ENCODE results near the gene PSMD11. TPM values are rescaled to one million over a fixed set of nuclear protein-coding genes. Genes with fewer than 3 reads are reported as not detected.
"Not testable (repeated sequence)": the region's sequence is repeated elsewhere in the genome, so short reads cannot be mapped to it uniquely, and the experiment has no call there.

The PSMD11 gene
- total RNA-seq, 1 donor from 2014 or later: 107 TPM

DNA sequence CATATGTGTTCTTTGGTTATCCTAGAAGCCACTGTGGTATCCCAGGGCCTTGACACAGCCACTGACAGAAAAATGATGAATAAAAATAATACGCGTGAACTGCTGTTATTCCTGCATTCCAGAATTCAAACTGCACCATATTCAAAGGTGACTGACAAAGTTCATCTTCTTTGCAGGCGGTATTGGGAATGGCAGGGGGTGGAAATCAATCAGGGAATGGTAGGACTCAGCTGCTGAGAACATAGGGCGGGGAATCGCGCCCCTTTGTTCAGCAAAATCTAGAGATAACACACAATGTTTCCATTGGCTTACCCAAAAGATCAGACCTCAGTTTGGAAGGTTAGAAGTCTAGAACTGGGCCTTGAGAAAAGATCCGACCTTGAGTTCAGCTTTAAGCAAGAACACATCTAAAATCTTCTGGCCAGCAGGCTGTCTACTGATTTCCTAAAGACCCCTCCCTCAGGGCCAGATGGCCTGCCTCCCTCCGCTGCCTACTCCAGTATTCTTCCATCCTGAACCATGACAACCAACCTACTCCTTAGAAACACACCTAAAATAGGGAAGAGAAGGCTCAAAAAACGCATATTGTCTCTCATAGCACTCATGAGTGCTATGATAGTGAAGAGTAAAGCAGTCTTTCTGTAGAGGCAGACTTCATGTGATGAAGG lies 76.6 kb downstream of the PSMD11 start:
- DNase-seq (ENCODE audit: low read depth): no peak
- TF ChIP-seq, protein P1, sequence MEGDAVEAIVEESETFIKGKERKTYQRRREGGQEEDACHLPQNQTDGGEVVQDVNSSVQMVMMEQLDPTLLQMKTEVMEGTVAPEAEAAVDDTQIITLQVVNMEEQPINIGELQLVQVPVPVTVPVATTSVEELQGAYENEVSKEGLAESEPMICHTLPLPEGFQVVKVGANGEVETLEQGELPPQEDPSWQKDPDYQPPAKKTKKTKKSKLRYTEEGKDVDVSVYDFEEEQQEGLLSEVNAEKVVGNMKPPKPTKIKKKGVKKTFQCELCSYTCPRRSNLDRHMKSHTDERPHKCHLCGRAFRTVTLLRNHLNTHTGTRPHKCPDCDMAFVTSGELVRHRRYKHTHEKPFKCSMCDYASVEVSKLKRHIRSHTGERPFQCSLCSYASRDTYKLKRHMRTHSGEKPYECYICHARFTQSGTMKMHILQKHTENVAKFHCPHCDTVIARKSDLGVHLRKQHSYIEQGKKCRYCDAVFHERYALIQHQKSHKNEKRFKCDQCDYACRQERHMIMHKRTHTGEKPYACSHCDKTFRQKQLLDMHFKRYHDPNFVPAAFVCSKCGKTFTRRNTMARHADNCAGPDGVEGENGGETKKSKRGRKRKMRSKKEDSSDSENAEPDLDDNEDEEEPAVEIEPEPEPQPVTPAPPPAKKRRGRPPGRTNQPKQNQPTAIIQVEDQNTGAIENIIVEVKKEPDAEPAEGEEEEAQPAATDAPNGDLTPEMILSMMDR (IDR thresholded peaks at IDR 0.05; ENCODE audit: insufficient read depth, low read length, poor library complexity, severe bottlenecking): no peak
- H3K4me3 ChIP-seq (ENCODE audit: low read depth, low read length): no peak overlapping the region
- H3K36me3 ChIP-seq (ENCODE audit: control insufficient read depth, insufficient read depth, low read length): no peaks in the 10 kb centered on the region
- no peaks in the 10 kb centered on the region for H3K27me3 ChIP-seq (ENCODE audit: control insufficient read depth, insufficient read depth, low read length)

- Histone ChIP-seq H3K36me3 (ENCODE audit: control insufficient read depth, insufficient read depth, low read length) (no peaks in the 10 kb centered on the region), H3K27me3 (ENCODE audit: control insufficient read depth, insufficient read depth, low read length) (no peaks in the 10 kb centered on the region), H3K4me3 (ENCODE audit: low read depth, low read length) (no peak overlapping the region)
- no peak for DNase-seq (ENCODE audit: low read depth)
- TF ChIP-seq, protein P1 (IDR thresholded peaks at IDR 0.05; ENCODE audit: insufficient read depth, low read length, poor library complexity, severe bottlenecking): no peak
Observed at GRCh38 chr17:32523017-32523680, 78.8 kb downstream of the PSMD11 start.

GRCh38 chr17:32523827-32524552 lies 79.7 kb downstream of the PSMD11 start:
- TF ChIP-seq, protein P1 (IDR thresholded peaks at IDR 0.05; ENCODE audit: insufficient read depth, low read length, poor library complexity, severe bottlenecking): no peak
- no peaks in the 10 kb centered on the region for H3K36me3 ChIP-seq (ENCODE audit: control insufficient read depth, insufficient read depth, low read length)
- H3K4me3 ChIP-seq (ENCODE audit: low read depth, low read length): no peak overlapping the region
- no peaks in the 10 kb centered on the region for H3K27me3 ChIP-seq (ENCODE audit: control insufficient read depth, insufficient read depth, low read length)
- no peak for DNase-seq (ENCODE audit: low read depth)

GRCh38 chr17:32524553-32524880 lies 80.2 kb downstream of the PSMD11 start:
- not testable (repeated sequence) for DNase-seq (ENCODE audit: low read depth); H3K36me3 ChIP-seq (ENCODE audit: control insufficient read depth, insufficient read depth, low read length); H3K4me3 ChIP-seq (ENCODE audit: low read depth, low read length); H3K27me3 ChIP-seq (ENCODE audit: control insufficient read depth, insufficient read depth, low read length)

GRCh38 chr17:32525122-32525521 lies 80.8 kb downstream of the PSMD11 start:
- H3K36me3 ChIP-seq (ENCODE audit: control insufficient read depth, insufficient read depth, low read length): no peaks in the 10 kb centered on the region
- H3K27me3 ChIP-seq (ENCODE audit: control insufficient read depth, insufficient read depth, low read length): no peaks in the 10 kb centered on the region
- peak; percentile 38 for DNase-seq (ENCODE audit: low read depth)
- H3K4me3 ChIP-seq (ENCODE audit: low read depth, low read length): no peak overlapping the region
- TF ChIP-seq, protein P1 (IDR thresholded peaks at IDR 0.05; ENCODE audit: insufficient read depth, low read length, poor library complexity, severe bottlenecking): no peak

- no peaks in the 10 kb centered on the region for H3K27me3 ChIP-seq (ENCODE audit: control insufficient read depth, insufficient read depth, low read length)
- TF ChIP-seq, protein P1 (IDR thresholded peaks at IDR 0.05; ENCODE audit: insufficient read depth, low read length, poor library complexity, severe bottlenecking): no peak
- H3K4me3 ChIP-seq (ENCODE audit: low read depth, low read length): no peak overlapping the region
- H3K36me3 ChIP-seq (ENCODE audit: control insufficient read depth, insufficient read depth, low read length): no peaks in the 10 kb centered on the region
- no peak for DNase-seq (ENCODE audit: low read depth)
Observed at GRCh38 chr17:32527146-32527545, 82.8 kb downstream of the PSMD11 start.
